C4-2B (cell line): ENCODE measurements around the gene PAIP1.

Experiments used
- ZFX ChIP-seq: fragments of 450-650 bp; IDR thresholded peaks from 2 replicates; pipeline ENCODE4 v1.6.1; 2017
- TF ChIP-seq, protein P1 (sequence below): fragments of 450-650 bp; conservative IDR thresholded peaks from 2 replicates; pipeline ENCODE4 v1.5.1; 2017; ENCODE audit warnings: mild to moderate bottlenecking

DNA sequence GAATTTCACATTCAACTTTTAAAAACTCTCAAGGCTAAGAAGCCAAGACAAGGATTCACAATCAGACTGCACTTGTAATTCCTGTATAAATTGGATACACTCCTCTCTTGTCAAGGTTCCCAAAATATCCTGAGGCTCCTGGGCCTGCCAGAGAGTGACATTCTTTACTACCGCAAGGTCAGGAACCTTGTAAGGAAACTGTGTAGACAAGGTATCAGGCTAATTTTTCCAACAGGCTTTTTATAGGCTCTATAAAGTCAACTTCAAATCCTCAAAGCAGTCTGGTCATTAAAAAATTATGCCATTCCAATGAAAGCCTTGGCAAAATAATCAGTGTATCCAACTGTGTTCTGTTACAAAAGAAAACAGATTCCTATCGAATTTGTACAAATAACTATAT lies 15.5 kb upstream of the PAIP1 start:
- TF ChIP-seq, protein P1, sequence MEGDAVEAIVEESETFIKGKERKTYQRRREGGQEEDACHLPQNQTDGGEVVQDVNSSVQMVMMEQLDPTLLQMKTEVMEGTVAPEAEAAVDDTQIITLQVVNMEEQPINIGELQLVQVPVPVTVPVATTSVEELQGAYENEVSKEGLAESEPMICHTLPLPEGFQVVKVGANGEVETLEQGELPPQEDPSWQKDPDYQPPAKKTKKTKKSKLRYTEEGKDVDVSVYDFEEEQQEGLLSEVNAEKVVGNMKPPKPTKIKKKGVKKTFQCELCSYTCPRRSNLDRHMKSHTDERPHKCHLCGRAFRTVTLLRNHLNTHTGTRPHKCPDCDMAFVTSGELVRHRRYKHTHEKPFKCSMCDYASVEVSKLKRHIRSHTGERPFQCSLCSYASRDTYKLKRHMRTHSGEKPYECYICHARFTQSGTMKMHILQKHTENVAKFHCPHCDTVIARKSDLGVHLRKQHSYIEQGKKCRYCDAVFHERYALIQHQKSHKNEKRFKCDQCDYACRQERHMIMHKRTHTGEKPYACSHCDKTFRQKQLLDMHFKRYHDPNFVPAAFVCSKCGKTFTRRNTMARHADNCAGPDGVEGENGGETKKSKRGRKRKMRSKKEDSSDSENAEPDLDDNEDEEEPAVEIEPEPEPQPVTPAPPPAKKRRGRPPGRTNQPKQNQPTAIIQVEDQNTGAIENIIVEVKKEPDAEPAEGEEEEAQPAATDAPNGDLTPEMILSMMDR, result no peak
- TF ChIP-seq ZFX, result no peak
